Smooth muscle cell (in vitro differentiated cells): Measurements from ENCODE around the gene SOX30. TPM values are rescaled to one million over a fixed set of nuclear protein-coding genes. Genes with fewer than 3 reads are reported as not detected.

Source experiments
- DNase-seq: peaks from one replicate; lab custom pipeline; 2025; ENCODE audit not compliant: unreplicated experiment; lab: John Stamatoyannopoulos, UW
- H2AFZ ChIP-seq: fragments of 200-600 bp; sonication (generic); 2 replicates; pipeline ENCODE4 v1.6.0; 2016; ENCODE audit warnings: antibody characterized with exemption, low read depth, mild to moderate bottlenecking
- H3F3A ChIP-seq: fragments of 200-600 bp; sonication (generic); 2 replicates; pipeline ENCODE4 v1.6.0; 2017; ENCODE audit warnings: antibody characterized with exemption, low read depth
- H3K27ac ChIP-seq: fragments of 200-600 bp; sonication (generic); 2 replicates; pipeline ENCODE4 v1.5.1; 2016; ENCODE audit warnings: low read depth, mild to moderate bottlenecking
- H3K27me3 ChIP-seq: fragments of 200-600 bp; sonication (generic); 2 replicates; pipeline ENCODE4 v1.6.1; 2016; ENCODE audit warnings: low read depth, mild to moderate bottlenecking
- H3K36me3 ChIP-seq: fragments of 200-600 bp; sonication (generic); 2 replicates; pipeline ENCODE4 v1.5.1; 2016; ENCODE audit warnings: low read depth
- H3K4me1 ChIP-seq: fragments of 200-600 bp; sonication (generic); 2 replicates; pipeline ENCODE4 v1.5.1; 2016; ENCODE audit warnings: low read depth
- H3K4me2 ChIP-seq: fragments of 200-600 bp; sonication (generic); 2 replicates; pipeline ENCODE4 v1.6.0; 2016; ENCODE audit warnings: mild to moderate bottlenecking
- H3K4me3 ChIP-seq: fragments of 200-600 bp; sonication (generic); 2 replicates; pipeline ENCODE4 v1.5.1; 2016; ENCODE audit warnings: mild to moderate bottlenecking
- H3K79me2 ChIP-seq: fragments of 200-600 bp; sonication (generic); 2 replicates; pipeline ENCODE4 v1.6.0; 2016; ENCODE audit warnings: low read depth, mild to moderate bottlenecking
- H3K9ac ChIP-seq: fragments of 200-600 bp; sonication (generic); 2 replicates; pipeline ENCODE4 v1.6.0; 2016; ENCODE audit warnings: low read depth
- H3K9me3 ChIP-seq: fragments of 200-600 bp; sonication (generic); replicated peaks from 2 replicates; pipeline ENCODE4 v1.5.1; 2016; ENCODE audit warnings: low read depth
- H4K20me1 ChIP-seq: fragments of 200-600 bp; sonication (generic); 2 replicates; pipeline ENCODE4 v1.6.0; 2016; ENCODE audit warnings: low read depth
- CTCF ChIP-seq: fragments of 200-600 bp; sonication (generic); IDR thresholded peaks from 2 replicates; pipeline ENCODE4 v1.5.1; 2017; ENCODE audit warnings: borderline replicate concordance, mild to moderate bottlenecking, antibody characterized with exemption; ENCODE audit not compliant: insufficient read depth, poor library complexity, severe bottlenecking
- WGBS: methylation state at CpG from one replicate; pipeline ENCODE4 v1.1.7; 2016; ENCODE audit warnings: low lambda C conversion rate; 5-methylcytosine and 5-hydroxymethylcytosine counted together
- polyA plus RNA-seq: library from polyadenylated mRNA; unstranded; fragments of >200 nt; fragmentation: Nextera tagmentation; extraction: Ambion mirVana; gene quantifications from 2 replicates; pipeline ENCODE4 v1.2.1, GENCODE V29; 2016
- small RNA-seq: library from RNA; depleted of rRNA; stranded (forward); fragments of <200 nt; gene quantifications from one replicate; pipeline ENCODE3, GENCODE V24; 2014
- total RNA-seq: library from RNA; depleted of rRNA; stranded (reverse); fragments of >200 nt; gene quantifications from 2 replicates; pipeline ENCODE4 v1.2.3, GENCODE V29; 2014

The SOX30 gene
- total and polyA plus RNA-seq, 2 experiments from 2014 or later, result 0.38 to 1.5 TPM

- H3F3A ChIP-seq, result peaks cover under 1% of the 10 kb centered on the region
- no peak overlapping the region for H2AFZ ChIP-seq
- no peak overlapping the region for H3K4me2 ChIP-seq
- TF ChIP-seq CTCF, result no peak
- H3K79me2 ChIP-seq, result no peaks in the 10 kb centered on the region
- DNase-seq, result no peak
- H3K4me3 ChIP-seq, result no peak overlapping the region
- H3K9me3 ChIP-seq, result no peaks in the 10 kb centered on the region
- H3K4me1 ChIP-seq, result no peaks in the 10 kb centered on the region
- H3K36me3 ChIP-seq, result no peaks in the 10 kb centered on the region
- no peak overlapping the region for H3K27ac ChIP-seq
- H3K27me3 ChIP-seq, result no peaks in the 10 kb centered on the region
- no peaks in the 10 kb centered on the region for H4K20me1 ChIP-seq
- no peak overlapping the region for H3K9ac ChIP-seq
- 89% methylated on average over 5 of the region's 5 CpGs for WGBS
Observed at GRCh38 chr5:157581901-157582300, 70.3 kb downstream of the SOX30 start.

GRCh38 chr5:157578079-157578780, 74.0 kb downstream of the SOX30 start:
- Histone ChIP-seq H4K20me1 (peaks cover 11% of the 10 kb centered on the region), H2AFZ (no peak overlapping the region), H3K9me3 (no peaks in the 10 kb centered on the region), H3K4me2 (no peak overlapping the region), H3K27ac (no peak overlapping the region), H3K27me3 (no peaks in the 10 kb centered on the region), H3K9ac (no peak overlapping the region), H3K36me3 (no peaks in the 10 kb centered on the region), H3K79me2 (peaks cover 18% of the 10 kb centered on the region), H3F3A (peaks cover 5% of the 10 kb centered on the region), H3K4me3 (no peak overlapping the region), H3K4me1 (peaks cover 13% of the 10 kb centered on the region)
- no peak for DNase-seq
- 88% methylated on average over 6 of the region's 6 CpGs for WGBS
- no peak for TF ChIP-seq CTCF

GRCh38 chr5:157576678-157577077, 75.6 kb downstream of the SOX30 start:
- H3K9ac ChIP-seq, result no peak overlapping the region
- no peak for TF ChIP-seq CTCF
- peak overlapping the region; percentile 87 for H3K27ac ChIP-seq
- H3K36me3 ChIP-seq, result no peaks in the 10 kb centered on the region
- H3K4me1 ChIP-seq, result peaks cover 13% of the 10 kb centered on the region
- WGBS, result 66% methylated on average over 4 of the region's 4 CpGs
- no peaks in the 10 kb centered on the region for H3K9me3 ChIP-seq
- H3K27me3 ChIP-seq, result no peaks in the 10 kb centered on the region
- peak overlapping the region; percentile 32 for H2AFZ ChIP-seq
- peak overlapping the region; percentile 90 for H3K4me2 ChIP-seq
- H3K4me3 ChIP-seq, result peak overlapping the region; percentile 95
- H4K20me1 ChIP-seq, result peaks cover 12% of the 10 kb centered on the region
- H3K79me2 ChIP-seq, result peaks cover 28% of the 10 kb centered on the region
- DNase-seq, result no peak
- H3F3A ChIP-seq, result peaks cover 18% of the 10 kb centered on the region

Small RNA genes lying within 50 kb of the gene (small RNA-seq; reads per million reads assigned to genes)
- gene RNU6-390P, result not detected

Other genes with a start within 250 kb of the SOX30 start
- gene NIPAL4, start 192.2 kb downstream of the SOX30 start, total RNA-seq, result 3.5 and 6.9 TPM in 2 replicates
- gene NIPAL4, start 192.2 kb downstream of the SOX30 start, polyA plus RNA-seq, result 0.37 and 2.7 TPM in 2 replicates
- 112 and 117 TPM in 2 replicates for gene ADAM19, start 76.7 kb downstream of the SOX30 start, total RNA-seq
- gene ADAM19, start 76.7 kb downstream of the SOX30 start, polyA plus RNA-seq, result 62.2 and 62.6 TPM in 2 replicates
- gene C5orf52, start 19.1 kb upstream of the SOX30 start, total RNA-seq, result not detected in 2 replicates
- not detected in 2 replicates for gene C5orf52, start 19.1 kb upstream of the SOX30 start, polyA plus RNA-seq
- 6.5 and 12.9 TPM in 2 replicates for gene THG1L, start 79.0 kb upstream of the SOX30 start, total RNA-seq
- 3.9 and 4.4 TPM in 2 replicates for gene THG1L, start 79.0 kb upstream of the SOX30 start, polyA plus RNA-seq
- gene LSM11, start 91.3 kb upstream of the SOX30 start, total RNA-seq, result 6.4 and 7.5 TPM in 2 replicates
- gene LSM11, start 91.3 kb upstream of the SOX30 start, polyA plus RNA-seq, result 2.2 and 2.6 TPM in 2 replicates
- 83.9 and 102 TPM in 2 replicates for gene CLINT1, start 206.7 kb upstream of the SOX30 start, total RNA-seq
- gene CLINT1, start 206.7 kb upstream of the SOX30 start, polyA plus RNA-seq, result 61.4 and 63.5 TPM in 2 replicates